ENCODE data around the gene ATP9B.

DNA sequence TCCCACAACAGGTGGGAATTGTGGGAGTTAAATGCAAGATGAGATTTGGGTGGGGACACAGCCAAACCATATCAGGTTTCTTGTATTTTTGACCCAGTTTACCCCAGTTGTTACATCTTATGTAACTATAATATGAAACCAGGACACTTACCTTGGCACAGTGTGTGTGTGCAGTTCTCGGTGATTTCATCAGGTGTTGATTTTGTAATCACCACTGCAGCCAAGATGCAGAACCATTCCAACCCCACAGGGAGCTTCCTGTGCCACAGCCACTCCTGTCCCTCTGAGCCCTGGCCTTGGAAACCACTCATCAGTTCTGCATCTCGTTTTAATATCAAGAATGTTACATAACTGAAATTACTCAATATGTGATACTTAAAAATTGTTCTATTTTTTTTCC lies 31.8 kb downstream of the ATP9B start:
- TF ChIP-seq, protein P1, sequence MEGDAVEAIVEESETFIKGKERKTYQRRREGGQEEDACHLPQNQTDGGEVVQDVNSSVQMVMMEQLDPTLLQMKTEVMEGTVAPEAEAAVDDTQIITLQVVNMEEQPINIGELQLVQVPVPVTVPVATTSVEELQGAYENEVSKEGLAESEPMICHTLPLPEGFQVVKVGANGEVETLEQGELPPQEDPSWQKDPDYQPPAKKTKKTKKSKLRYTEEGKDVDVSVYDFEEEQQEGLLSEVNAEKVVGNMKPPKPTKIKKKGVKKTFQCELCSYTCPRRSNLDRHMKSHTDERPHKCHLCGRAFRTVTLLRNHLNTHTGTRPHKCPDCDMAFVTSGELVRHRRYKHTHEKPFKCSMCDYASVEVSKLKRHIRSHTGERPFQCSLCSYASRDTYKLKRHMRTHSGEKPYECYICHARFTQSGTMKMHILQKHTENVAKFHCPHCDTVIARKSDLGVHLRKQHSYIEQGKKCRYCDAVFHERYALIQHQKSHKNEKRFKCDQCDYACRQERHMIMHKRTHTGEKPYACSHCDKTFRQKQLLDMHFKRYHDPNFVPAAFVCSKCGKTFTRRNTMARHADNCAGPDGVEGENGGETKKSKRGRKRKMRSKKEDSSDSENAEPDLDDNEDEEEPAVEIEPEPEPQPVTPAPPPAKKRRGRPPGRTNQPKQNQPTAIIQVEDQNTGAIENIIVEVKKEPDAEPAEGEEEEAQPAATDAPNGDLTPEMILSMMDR (conservative IDR thresholded peaks at IDR 0.05; ENCODE audit: low read depth, low read length) = no peak
- no peak for TF ChIP-seq EZH2 (IDR thresholded peaks at IDR 0.05; ENCODE audit: borderline replicate concordance, low read depth, low read length, poor library complexity, severe bottlenecking)

Data from A673 (cell line).